Measurements from ENCODE around the gene ANO1.

GRCh38 chr11:70192666-70193410 lies 114.7 kb downstream of the ANO1 start:
- TF ChIP-seq, protein P1, sequence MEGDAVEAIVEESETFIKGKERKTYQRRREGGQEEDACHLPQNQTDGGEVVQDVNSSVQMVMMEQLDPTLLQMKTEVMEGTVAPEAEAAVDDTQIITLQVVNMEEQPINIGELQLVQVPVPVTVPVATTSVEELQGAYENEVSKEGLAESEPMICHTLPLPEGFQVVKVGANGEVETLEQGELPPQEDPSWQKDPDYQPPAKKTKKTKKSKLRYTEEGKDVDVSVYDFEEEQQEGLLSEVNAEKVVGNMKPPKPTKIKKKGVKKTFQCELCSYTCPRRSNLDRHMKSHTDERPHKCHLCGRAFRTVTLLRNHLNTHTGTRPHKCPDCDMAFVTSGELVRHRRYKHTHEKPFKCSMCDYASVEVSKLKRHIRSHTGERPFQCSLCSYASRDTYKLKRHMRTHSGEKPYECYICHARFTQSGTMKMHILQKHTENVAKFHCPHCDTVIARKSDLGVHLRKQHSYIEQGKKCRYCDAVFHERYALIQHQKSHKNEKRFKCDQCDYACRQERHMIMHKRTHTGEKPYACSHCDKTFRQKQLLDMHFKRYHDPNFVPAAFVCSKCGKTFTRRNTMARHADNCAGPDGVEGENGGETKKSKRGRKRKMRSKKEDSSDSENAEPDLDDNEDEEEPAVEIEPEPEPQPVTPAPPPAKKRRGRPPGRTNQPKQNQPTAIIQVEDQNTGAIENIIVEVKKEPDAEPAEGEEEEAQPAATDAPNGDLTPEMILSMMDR (IDR thresholded peaks at IDR 0.05) = no peak
- no peak for TF ChIP-seq EP300 (IDR thresholded peaks at IDR 0.05)
- TF ChIP-seq POLR2AphosphoS5 (IDR thresholded peaks at IDR 0.05) = no peak
- no peak for TF ChIP-seq POLR2A (IDR thresholded peaks at IDR 0.05)
